DMS114 treated with DMSO at 0.1 percent for 48 hours (cell line): Measurements from ENCODE around the gene BBIP1.
"Not testable (repeated sequence)": the region's sequence is repeated elsewhere in the genome, so short reads cannot be mapped to it uniquely, and the experiment has no call there.

ENCODE experiments used
- DNase-seq: peaks from one replicate; lab custom pipeline; 2025; ENCODE audit not compliant: unreplicated experiment; lab: John Stamatoyannopoulos, UW

BBIP1 gene

DNA sequence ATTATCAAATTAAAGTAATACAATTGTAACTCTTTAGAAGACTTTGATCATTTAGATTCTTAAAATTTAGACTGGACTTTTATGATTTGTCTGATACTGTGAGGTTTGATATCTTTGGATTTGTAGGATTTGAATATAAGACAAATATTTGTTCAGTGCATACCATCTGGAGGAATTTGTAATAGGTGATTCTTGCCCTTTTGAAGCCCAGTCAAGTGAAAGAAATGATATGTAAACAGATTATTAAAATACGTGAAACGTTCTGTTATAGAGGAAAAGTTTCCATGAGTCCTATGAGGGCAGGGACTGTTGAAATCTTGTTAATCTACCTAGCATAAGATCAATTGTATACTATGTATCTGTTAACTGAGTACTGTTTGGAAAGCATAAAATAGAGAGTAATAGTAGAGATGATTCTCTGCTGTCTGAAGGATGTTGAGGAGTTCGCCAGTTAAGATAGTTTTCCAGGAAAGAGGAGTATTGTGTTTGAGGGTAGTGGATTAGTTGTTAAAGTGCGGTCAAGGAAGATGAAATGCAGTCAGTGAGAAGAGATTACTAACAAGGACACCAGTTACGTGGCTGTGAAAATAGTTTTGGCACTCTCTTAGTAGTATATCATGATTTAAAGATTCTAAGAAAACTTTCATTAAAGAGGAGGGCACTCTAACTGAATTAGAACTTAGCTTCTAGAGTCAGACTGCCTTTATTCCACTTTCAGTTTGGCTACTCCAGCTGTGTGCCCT is 32.9 kb downstream of the BBIP1 start:
- no peak for DNase-seq

DNA sequence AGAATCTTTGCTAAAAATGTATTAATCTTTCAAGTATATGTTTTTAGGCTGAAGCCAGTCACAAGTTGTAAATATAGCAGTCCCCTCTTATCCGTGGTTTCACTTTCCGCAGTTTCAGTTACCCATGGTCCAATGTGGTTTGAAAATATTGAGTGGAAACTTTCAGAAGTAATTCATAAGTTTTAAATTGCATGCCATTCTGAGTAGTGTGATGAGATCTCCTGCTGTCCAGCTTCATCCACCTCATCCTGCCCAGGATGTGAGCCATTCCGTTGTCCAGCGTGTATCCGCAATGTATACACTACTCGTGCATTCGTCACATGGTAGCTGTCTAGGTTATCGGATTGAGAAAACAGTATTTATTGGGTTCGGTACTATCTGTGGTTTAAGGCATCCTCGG is 35.1 kb downstream of the BBIP1 start:
- no peak for DNase-seq

DNA sequence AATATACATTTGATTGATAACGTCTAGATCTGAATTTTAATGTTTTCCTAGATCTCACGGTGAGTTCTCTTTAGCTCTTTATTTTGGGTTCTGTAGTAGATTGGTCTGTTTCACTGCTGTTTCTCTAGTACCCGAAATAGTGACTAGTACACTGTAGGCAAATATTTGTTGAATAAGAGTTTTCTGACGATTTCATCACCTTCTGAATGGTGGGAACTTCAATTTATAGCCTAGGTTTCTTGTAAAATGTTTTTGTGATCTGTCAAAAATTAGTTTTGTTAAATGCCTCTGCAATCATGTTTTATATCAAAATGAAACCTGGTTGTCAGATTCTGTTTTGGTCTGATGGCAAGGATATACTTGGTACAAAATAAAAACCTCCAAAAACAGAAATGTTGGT is 37.1 kb downstream of the BBIP1 start:
- DNase-seq, result no peak

DNA sequence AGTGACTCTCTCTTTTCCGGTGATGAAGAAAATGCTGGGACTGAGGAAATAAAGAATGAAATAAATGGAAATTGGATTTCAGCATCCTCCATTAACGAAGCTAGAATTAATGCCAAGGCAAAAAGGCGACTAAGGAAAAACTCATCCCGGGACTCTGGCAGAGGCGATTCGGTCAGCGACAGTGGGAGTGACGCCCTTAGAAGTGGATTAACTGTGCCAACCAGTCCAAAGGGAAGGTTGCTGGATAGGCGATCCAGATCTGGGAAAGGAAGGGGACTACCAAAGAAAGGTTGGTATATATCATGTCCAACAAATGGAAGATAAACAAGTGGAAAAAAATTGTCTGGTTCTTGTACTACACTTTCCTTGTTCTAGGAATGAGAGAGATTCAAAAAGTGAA is 37.7 kb downstream of the BBIP1 start:
- DNase-seq, result no peak

DNA sequence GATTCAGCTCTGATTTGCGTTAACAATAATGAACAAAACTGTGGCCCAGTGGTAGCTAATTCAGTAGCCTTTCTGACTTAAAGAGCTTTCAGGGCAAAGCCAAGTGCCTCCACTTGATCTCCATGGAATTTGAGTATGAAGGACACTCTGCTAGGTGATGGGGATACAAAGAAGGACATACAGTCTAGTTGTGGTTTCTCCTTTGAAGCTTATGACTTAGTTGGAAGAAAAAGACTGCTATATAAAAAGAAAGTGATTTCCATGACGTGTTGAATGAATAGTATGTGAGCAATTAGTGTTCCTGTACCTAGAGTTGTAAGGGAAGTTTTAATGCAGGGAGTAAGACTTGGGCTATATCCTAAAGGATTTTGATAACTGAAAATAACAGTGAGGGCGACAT is 39.0 kb downstream of the BBIP1 start:
- no peak for DNase-seq

DNA sequence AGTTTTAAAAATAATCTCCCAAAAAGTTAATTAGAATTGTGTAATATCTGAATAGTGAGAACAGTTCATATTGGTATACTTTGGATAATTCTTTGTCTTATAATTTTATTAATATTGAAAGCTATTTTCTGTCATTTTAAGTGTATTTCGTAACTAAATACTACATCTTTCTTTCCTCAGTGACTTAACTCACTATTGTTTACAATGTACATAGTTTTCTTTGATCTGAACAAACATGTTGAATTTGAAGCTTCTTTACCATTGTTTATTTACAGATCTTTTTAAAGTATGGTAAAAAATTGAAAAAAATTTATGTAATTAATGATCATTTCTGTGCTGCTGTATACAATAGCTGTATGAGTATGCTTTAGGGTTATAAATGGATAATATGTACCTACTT is 42.2 kb downstream of the BBIP1 start:
- DNase-seq, result no peak

DNA sequence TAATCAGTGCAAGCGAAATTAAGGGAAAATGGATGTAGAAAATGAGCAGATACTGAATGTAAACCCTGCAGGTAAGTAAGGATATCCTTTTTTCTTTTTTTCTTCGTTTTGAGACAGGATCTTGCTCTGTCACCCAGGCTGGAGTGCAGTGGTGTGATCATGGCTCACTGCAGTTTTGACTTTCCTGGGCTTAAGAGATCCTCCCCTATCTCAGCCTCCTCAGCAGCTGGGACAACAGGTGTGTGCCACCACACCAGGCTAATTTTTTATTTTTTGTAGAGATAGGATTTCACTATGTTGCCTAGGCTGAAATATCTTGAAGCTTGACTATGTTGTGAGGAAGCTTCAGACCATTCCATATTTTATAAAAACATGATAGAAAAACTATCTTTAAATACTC is 43.0 kb downstream of the BBIP1 start:
- no peak for DNase-seq

DNA sequence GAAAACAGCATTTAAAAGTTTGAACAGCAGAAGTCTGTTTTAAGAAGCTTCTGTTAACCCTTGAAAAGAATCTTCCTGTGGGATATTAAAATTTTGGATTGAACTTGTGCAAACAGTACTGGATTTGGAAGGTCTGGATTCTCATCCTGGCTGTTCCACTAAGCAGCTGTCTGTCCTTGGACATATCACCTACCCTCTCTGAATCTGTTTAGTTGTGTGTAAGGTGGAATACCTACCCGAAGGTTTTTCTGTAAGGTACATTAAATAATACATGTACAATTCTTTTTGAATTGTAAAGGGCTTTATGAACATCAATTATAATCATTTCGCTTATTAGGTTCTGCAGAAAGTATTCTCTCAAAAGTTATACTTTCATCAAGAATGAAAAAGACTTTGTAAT is 45.0 kb downstream of the BBIP1 start:
- DNase-seq, result no peak

DNA sequence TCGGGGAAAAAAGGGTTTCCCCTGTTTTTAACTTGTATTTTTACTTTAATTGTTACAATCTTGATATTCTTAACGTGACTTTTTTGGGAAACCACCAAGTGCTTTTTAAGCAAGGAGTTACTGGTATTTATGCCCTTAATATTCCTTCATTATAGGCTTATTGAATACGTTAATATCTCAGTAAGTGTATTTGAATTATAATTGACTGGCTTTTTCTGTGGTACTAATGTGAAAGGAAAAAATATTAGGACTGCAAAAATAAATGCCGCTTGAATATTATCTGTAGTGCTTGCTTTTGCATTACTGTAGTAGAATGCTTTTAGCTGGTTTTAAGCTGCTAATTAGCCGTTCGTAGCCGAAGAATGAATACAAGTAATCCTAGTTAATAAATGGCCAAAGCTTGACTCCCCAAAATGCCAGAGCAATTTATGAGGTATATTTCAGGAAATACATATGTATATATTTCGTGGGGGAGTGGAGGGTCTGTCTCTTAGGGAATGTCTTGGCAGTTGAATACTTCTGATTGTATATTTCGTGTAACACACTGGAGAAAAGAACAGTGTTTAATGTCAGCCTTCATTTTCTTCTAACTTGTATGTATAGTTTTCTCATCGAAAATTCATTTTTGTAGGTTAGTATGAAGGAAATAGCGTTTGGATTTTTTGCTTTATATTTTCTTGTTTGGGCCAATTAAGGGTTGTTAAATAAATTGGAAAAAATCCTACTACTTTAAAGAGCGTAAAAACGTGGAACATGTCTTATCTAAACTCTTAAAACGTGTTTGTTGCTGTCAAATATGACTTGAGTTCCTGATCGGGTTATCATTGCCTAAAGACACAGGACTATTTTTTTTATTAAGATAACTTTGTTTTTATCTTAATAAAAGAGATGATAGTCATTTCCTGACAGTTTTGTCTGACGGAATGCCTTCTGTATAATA is 45.7 kb downstream of the BBIP1 start:
- DNase-seq, result no peak

DNA sequence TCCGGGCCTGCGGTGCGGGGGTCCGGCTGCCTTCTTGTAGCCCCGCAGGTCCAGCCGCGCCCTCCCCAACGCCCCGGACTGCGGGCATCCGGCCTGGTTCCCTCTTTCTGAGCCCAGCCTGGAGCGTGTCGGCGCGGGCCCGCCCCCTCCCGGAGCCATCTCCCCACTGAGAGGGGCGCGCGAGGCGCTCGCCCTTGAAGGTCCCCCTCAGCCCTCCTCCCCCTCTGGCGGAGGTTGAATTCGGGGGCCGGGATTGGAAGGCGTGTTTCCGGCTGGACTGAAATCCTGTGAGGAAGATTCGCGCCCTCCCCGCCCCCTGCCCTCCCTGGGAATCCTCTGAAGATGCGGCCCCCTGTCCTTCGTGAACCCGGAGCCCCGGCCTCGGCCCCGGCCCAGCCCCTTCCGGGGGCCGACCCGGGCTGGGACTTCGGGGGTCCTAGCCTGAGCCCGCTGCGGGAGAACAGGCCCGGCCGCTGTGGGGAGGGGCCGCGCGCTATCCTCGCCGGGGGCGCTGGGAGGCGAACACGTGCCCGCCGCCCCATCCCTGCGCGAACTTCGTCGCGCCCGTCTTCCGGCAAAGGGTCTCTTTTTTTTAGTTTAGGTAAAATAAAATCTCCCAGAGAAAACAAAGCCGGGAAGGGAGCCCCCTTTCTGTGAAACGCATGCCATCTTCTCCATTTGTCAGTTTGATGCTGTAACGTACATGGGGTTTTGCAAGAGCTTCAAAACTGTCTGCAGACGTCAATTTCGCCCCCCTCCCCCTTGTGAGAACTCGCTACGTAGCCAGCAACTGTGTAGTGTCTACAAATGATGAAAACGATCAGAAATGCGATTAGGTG is 46.6 kb downstream of the BBIP1 start:
- DNase-seq, result peak; percentile 74

DNA sequence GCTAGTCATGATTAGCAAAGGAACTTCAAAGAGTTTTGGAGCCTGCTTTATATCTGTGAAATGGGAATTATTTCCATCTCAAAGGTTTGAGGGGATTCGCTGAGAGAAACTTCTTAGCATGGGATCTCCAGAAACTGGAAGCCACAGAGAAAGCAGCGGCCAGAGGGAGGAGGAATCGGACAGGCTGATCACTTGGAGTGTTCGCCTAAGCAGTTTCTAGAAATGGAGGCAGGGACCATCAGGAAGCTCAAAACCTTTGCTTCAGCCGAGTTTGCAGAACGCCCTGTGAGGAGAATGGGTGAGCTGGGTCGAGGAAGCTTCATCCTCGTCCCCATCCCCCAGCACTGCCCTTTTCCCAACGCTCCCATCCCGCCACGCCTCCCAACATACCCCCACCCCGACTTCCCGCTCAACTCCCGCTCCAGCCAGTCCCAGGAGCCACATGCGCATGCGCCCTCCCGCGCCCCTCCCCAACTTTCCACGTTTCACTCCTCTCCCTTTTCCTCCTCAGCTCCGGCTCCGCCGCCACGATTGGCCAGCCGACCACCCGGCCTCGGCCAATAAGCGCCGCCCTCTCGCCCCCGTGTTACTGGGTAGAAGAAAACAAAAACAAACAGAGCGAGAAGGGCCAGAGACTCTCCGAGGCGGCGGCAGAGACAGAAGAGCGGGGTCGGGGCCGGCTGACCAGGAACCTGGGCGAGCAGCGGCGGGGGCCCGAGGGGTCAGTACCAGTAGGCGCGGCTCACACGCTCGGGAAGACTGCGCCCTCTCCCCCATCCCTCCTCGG is 47.5 kb downstream of the BBIP1 start, which contains the start of gene PDCD4:
PDCD4 (plus strand) TSS at position 631 of the 787 bp plus-strand sequence. CDS start 4,100 bp downstream, outside the sequence.
- peak; percentile 98 for DNase-seq

DNA sequence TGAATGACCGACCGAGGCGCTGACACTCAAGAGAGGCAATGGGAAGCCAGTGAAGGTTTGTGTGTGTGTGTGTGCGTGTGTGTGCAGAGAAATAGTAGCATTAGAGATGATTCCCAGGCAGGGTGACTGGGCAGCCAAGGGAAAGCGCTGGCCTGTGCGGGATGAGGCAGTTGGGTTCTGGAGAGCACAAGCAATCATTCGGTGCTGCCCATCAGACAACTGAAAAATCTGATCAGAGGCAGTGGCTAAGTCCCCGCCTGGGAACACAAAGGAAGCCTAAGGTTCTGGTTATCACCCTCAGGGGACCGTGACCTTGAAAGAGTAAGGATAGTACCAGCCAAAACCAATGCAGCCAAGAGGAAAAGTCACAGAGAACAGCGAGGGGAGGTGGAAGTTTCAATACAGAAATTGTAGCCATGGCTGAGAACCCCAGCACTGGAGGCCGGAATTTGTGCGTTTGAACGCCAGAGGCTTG is 48.1 kb downstream of the BBIP1 start:
- no peak for DNase-seq

DNA sequence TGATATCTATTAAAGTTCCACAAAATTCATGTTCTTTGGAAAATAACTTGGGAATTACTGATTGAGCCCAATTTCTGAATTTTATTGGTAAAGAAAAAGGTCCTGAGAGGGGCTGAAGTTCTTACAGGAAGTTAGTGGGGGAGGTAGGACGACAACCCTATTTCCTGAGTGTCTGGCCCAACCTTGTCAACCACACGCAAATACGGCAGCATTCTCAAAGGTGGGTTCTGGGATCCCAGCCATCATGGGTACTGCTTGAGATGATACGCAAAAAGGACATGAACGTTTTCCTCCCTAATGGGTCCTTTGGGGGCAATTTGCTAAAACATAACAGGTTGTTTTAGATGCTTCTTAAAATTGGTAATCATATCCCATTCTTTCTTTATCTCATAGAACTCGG is 50.0 kb downstream of the BBIP1 start:
- no peak for DNase-seq

DNA sequence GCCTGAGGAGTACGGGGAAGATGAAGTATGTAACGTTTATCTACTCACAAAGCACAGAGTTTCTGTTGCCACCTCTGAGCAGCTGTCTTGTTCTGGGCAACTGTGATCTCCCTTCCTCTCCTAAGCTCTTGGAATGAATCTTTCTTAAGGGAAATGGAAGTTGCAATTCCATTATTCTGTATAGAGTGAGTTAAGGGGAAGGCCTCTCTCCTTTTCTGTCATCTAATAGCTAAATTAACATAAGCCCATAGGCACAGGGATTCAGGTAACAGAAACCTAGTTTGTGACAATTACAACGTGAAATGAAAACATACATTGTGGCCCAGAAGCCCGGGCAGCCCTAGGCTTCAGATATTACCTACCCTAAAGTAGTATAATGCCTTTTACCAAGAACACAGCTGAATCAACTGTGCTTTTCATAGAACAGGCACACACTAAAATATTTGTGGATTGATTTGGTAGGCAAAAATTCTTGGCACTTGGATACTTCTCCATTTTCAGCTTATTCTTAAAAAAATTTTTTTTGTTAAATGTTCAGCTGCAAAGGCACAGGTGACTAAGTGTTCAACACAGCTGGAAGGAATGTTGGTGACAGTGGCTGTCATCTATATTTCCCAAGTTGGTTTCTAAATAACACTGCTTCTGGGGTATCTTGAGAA is 51.0 kb downstream of the BBIP1 start:
- no peak for DNase-seq

DNA sequence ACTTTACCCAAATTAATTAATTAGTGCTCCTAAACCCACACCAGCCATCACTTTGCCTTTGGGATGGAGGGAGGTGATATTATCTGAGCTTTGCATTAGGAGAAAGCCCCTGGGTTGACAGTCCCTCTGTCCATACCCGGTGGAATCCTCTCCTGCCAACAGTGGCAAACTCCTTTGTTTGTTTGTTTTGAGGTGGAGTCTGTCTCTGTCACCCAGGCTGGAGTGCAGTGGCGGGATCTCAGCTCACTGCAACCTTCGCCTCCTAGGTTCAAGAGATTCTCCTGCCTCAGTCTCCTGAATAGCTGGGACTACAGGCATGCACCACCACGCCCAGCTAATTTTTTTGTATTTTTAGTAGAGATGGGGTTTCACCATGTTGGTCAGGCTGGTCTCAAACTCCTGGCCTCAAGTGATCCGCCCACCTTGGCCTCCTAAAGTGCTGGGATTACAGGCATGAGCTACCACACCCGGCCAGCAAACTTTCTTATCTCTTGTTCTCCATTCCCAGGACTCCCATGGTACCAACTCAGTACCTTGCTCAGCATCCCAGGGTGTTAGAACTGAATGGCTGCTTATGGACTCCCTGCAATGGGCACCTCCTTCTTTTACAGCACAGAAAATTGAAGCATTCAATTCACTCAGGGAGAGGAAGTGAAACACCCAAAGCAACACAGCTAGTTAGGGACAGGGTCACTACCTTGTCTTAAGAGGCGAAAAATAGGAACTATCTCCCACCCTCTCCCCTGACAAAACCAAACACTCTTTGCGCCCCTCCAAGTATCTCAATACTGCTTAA is 51.8 kb downstream of the BBIP1 start:
- not testable (repeated sequence) for DNase-seq

DNA sequence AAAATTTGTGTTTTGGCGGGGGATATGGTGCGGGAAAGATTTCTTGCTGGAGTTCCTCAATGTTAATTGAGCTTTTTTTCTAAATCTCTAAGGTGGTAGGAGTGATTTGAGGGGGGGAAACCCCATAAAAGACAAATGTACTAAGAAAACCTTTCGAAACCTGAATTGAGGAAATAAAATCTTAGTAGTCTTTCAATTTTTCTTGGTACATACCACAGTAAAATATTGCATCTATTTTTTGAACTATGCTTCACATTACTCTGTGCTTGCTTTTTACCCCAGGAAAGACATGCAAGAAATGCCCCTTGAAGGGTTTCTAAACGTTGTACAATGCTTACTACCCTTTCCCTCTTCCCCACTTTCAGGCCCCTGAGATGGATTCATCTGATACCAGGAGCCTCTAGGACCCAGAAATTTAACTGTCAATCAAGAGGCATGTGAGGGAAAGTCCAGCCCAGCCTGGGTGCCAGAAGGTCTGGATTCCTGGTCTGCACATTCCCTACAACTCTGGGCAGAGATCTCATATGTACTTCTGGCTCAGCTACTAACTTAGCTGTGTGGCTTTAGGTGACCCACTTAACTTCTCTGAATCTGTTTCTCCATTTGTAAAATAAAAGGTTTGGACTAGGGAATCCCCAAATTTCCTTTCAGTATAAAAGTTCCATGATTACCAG is 53.0 kb downstream of the BBIP1 start:
- no peak for DNase-seq

DNA sequence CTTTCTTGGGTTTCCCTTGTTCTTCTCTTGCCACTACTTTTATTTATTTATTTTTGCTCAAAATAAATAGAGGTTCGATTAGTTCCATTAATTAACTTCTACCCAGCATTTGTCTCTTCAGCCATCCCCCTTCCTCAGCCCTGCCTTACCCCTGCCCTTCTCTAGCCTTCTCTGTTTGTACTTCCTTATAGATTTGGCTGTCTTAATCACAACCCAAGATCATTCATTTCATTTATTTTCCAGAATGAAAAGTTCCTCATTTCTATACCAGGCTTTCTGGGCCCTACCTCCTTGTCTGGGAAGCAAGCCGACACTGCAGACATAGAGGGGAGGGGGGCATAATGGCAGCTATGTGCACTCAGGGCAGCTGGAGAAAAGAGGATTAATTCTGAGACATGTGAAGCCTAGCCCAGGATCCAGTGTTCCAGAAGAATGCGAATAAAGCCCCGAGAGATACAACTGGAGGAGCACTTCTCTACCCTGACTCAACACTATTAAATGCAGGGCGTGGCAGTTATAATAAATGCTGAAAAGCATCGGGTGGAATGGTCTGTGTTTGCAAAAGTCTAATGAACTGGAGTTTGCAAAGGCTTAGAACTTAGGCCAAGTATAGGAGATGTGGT is 53.7 kb downstream of the BBIP1 start:
- no peak for DNase-seq

DNA sequence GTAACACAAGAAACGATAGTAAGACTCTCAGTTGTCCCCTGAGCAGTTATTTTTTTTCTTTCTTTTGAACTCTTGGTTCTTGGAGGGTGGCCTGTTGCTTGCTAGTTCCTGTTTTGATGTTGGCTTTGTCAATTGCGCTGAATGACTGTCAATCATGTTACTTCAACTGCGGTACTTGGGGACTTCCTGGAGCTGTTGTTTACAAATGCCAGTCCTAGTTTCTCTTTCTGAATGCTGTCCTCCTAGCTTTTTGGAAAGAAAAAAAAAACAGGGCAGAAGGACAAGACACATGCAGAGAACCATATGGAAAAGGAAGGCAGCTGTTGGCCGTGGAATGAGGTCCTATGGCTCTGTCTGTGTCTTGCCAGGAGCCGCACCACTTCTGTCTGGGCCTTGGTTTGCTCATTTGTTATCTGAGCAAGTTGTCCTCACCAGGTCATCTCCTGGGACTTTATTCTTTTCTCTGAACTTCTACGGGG is 54.3 kb downstream of the BBIP1 start:
- no peak for DNase-seq
